ENCODE results near the gene RPS6KA4. TPM values are rescaled to one million over a fixed set of nuclear protein-coding genes. Genes with fewer than 3 reads are reported as not detected.

RPS6KA4 gene
- total and polyA plus RNA-seq, 2 of the 13 experiments (the other 11 are each of a cell fraction or from before 2014, with no cell fraction given): 8.9 to 14.2 TPM

- TF ChIP-seq RERE (CRISPR knock-in tag; IDR thresholded peaks at IDR 0.05; ENCODE audit: low read depth) (peak; percentile 29; the same call in 1 of the 2 replicates), SRY (CRISPR knock-in tag; IDR thresholded peaks at IDR 0.05) (peak; percentile 73; the same call in 1 of the 2 replicates), MLXIP (CRISPR knock-in tag; IDR thresholded peaks at IDR 0.05; ENCODE audit: borderline replicate concordance) (no peak), E2F2 (CRISPR knock-in tag; IDR thresholded peaks at IDR 0.05; ENCODE audit: borderline replicate concordance) (0 out of 2 replicates have a peak, but pooled peaks have one; percentile 88), ZFP41 (CRISPR knock-in tag; IDR thresholded peaks at IDR 0.05; ENCODE audit: borderline replicate concordance) (no peak), KLF12 (CRISPR knock-in tag; IDR thresholded peaks at IDR 0.05; ENCODE audit: borderline replicate concordance) (peak; percentile 77), ZBTB43 (CRISPR knock-in tag; conservative IDR thresholded peaks at IDR 0.05) (peak; percentile 67; the same call in 1 of the 2 replicates), ISX (CRISPR knock-in tag; conservative IDR thresholded peaks at IDR 0.05) (0 out of 2 replicates have a peak, but pooled peaks have one; percentile 68), SMARCE1 (IDR thresholded peaks at IDR 0.05; ENCODE audit: borderline replicate concordance) (no peak), ZNF546 (CRISPR knock-in tag; conservative IDR thresholded peaks at IDR 0.05) (0 out of 2 replicates have a peak, but pooled peaks have one; percentile 44), SOX13 (IDR thresholded peaks at IDR 0.05) (no peak), SOX13 (CRISPR knock-in tag; conservative IDR thresholded peaks at IDR 0.05 in 1 of 2, IDR thresholded peaks at IDR 0.05 in 1 of 2) (no peak), FOXK2 (IDR thresholded peaks at IDR 0.05) (no peak), ZNF333 (CRISPR knock-in tag; IDR thresholded peaks at IDR 0.05; ENCODE audit: borderline replicate concordance) (no peak), ATRX (CRISPR knock-in tag; IDR thresholded peaks at IDR 0.05; ENCODE audit: borderline replicate concordance) (no peak), POLR2G (IDR thresholded peaks at IDR 0.05; ENCODE audit: low read depth, low read length) (0 out of 2 replicates have a peak, but pooled peaks have one; percentile 15), SP2 (CRISPR knock-in tag; IDR thresholded peaks at IDR 0.05) (0 out of 2 replicates have a peak, but pooled peaks have one; percentile 29), MTF1 (CRISPR knock-in tag; IDR thresholded peaks at IDR 0.05) (peak; percentile 70; the same call in 1 of the 2 replicates)
Measured at GRCh38 chr11:64317961-64318765, 40.8 kb upstream of the RPS6KA4 start, which contains the start of gene PRDX5 (continued).
